NCI-H128 (cell line): ENCODE results near the gene SLC66A1.

ENCODE experiments used
- DNase-seq: peaks from one replicate; lab custom pipeline; 2025; ENCODE audit not compliant: unreplicated experiment; lab: John Stamatoyannopoulos, UW

SLC66A1 gene

DNA sequence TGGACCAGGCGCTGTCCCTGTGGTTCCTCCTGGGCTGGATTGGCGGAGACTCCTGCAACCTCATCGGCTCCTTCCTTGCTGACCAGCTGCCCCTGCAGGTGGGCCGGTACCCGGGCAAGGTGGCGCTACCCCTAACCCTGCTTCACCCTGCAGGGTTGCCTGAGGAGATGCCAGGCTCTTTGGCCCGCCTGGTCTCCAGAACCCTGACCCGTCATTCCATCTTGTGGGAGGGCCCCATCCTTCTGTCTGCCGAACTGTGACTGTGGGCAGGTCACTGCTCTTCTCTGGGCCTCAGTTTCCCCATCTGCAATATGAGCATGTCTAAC, 12.5 kb downstream of the SLC66A1 start:
- no peak for DNase-seq

- DNase-seq: no peak
These were observed 13.3 kb downstream of the SLC66A1 start for GRCh38 chr1:19325368-19325957.

GRCh38 chr1:19325958-19326747, 14.0 kb downstream of the SLC66A1 start:
- DNase-seq: no peak

- no peak for DNase-seq
These were observed 14.6 kb downstream of the SLC66A1 start for GRCh38 chr1:19326748-19327065.

DNA sequence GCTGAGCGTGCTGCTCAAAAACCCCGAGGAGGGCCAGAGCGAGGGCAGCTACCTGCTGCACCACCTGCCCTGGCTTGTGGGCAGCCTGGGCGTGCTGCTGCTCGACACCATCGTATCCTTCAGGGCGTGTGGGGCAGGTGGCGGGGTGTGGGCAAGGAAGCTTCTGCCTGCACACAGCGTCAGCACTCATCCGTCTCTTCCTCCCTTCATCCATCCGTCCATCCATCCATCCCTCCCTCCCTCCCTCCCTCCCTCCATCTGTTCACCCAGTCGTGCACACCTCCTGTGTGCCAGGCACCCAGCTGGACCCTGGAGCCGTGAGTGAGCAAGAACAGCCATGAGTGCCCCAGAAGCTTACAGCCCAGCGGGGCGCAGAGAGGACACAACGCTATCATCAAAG, 15.2 kb downstream of the SLC66A1 start:
- no peak for DNase-seq

- DNase-seq: no peak
These were observed 15.6 kb downstream of the SLC66A1 start for GRCh38 chr1:19327736-19328135.

DNA sequence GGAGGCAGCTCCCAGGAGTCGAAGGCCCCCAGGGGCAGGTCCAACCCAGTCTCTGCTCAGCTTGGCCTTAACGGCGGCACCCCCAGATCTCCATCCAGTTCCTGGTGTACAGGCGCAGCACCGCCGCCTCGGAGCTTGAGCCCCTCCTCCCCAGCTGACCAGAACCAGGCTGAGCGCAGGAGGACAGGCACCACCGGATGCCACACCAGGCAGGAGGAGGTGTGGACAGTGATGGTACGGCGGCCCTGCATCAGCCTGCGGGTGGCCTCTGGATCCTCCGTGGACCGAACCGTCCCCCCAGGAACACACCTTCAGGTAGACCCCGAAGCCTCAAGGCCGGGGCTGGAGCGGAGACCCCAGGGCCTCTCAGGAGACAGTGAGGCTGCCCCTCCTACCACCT, 16.4 kb downstream of the SLC66A1 start:
- no peak for DNase-seq

DNA sequence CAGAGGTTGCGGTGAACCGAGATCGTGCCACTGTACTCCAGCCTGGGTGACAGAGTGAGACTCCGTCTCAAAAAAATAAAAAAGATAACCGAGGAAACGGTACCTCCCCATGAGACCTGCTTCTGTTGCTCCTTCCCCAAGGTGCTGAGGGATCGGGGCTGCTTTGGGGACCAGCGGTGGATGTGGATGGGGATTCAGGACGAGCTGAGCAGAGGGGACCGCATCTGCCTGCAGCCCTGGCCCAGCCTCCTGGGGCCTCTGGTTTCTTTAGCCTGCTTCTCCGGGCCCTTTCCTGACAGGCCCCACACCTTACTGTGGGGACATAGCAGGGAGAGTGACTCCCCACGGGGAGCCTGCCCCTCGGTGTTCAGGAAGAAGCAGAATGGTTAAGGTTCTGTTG, 17.1 kb downstream of the SLC66A1 start:
- DNase-seq: no peak

- DNase-seq: no peak
These were observed 17.5 kb downstream of the SLC66A1 start for GRCh38 chr1:19329611-19330010.

DNA sequence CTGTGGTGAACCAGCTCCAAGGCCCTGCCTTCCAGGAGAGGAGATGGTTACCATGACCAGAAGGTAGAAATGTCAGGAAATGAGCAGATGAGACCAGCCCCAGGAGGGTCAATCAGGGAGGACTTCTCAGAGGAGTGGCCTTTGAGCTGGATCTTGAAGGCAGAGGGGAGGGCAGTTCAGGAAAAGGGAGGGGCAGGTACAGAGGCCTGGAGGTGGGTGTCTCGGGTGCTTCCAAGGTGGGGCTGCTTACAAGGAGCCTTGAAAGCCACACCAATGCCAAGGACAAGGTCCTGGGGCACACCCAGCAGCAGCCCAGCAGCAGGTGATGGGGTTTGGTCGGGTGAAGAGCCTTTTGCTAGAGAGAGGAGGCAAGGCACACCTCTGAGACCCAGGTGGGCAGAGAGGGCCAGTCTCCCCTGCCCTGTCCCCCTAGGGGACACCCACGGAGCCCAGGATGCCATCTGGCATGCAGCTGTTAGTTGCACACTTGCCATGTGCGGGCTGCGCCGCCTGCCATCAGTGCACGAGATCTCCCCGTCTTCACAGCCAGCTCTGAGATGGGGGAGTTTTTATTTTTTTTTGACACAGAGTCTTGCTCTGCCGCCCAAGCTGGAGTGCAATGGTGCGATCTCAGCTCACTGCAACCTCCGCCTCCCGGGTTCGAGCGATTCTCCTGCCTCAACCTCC, 18.5 kb downstream of the SLC66A1 start:
- no peak for DNase-seq

- DNase-seq: no peak
These were observed 19.2 kb downstream of the SLC66A1 start for GRCh38 chr1:19331262-19331878.

GRCh38 chr1:19332832-19333231, 20.7 kb downstream of the SLC66A1 start:
- DNase-seq: no peak

DNA sequence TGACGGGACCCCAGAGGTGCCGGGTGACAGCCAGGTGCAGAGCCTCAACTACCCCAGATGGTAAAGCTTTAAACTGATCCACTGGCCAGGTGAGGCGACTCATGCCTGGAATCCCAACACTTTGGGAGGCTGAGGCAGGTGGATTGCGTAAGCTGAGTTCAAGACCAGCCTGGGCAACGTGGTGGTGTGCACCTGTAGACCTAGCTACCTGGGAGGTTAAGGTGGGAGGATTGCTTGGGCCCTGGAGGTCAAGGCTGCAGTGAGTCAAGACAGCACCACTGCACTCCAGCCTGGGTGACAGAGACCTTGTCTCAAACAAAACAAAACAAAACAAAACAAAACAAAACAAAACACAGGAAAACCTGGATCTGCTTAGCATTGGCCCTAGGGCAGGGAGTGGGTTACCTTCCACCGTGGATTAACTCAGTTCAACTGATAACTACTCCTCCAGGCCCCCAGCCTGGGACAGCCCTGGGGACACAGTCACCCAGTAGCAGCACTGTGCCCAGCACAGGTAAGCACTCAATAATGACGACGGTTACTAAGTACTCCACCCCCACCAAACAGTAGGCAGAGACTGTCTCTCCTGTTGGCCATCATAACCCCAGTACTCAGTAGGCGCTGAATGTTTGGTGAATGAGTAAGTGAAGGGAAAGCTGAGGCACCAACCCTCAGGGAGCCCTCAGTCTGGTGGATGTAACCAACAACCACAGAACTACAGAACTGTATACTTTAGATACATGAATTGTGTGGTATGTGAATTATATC, 21.6 kb downstream of the SLC66A1 start:
- DNase-seq: no peak

GRCh38 chr1:19336543-19336942, 24.4 kb downstream of the SLC66A1 start:
- no peak for DNase-seq

DNA sequence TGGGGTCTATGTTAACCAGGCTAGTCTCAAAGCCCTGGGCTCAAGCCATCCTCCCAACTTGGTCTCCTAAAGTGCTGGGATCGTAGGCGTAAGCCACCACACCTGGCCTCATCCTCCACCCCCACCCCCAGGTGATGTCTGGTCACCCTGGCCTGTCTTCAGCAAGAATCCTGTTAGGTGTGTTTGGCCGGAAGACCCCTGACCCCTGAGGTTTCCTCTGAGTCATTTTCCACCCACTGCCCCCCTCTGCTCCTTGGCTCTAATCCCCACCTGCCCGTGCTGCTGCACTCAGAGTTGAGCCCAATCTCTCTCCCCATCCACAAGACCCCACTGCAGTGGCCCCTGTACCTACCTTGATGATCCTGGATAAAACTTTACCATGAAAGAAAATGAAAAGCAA, 25.2 kb downstream of the SLC66A1 start:
- no peak for DNase-seq

- no peak for DNase-seq
These were observed 26.2 kb downstream of the SLC66A1 start for GRCh38 chr1:19338323-19338762.

DNA sequence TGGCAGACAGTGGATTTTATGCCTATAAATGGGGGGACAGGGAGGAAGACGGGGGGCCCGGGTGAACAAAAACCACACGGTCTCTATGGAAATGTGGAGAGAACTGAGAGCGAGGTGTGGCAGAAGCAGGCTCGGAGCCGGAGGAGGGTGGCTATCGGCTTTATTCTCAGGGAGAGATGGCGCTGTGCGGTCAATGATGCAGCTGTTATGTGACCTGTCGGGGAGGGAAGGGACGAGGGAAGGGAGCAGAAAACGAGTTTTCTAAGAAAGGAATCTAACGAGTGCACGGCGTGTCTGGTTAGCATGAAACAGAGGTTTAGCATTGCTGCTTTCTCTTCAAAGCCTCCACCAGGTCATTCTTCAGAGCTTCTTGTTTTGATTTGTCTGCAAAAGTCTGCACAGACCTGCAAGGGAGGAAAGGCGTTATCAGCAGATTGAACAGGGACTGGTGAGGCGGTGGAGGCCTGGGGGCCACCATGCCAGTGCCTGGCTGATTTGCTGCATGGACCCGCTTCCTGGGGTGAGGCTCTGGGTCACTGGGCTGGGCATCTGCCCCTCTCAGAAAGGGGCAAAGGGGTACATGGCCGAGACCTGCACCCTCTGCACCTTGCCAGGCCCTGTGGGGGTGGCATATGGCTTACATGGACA, 27.2 kb downstream of the SLC66A1 start:
- no peak for DNase-seq

DNA sequence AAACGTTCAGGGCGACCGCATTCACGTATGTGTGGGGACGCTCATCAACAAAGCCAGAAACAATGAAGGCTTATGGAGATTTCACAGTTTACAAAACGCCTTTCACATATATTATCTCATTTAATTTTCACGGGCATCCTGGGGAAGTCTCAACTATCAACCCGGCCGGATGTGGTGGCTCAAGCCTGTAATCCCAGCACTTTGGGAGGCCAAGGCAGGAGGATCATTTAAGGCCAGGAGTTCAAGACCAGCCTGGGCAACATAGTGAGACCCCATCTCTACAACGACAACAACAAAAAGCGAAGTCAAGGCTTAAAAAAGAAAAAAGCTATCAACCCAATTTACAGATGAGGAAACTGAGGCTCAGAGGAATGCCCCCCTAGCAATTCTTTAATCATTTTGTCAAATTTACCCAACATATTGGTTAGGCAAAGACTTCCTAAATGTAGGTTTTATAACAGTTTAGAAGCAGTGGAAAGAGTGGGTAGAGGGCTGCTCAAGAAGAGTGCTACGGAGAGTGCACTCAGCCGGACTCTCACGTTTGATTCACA, 28.3 kb downstream of the SLC66A1 start:
- DNase-seq: no peak

DNA sequence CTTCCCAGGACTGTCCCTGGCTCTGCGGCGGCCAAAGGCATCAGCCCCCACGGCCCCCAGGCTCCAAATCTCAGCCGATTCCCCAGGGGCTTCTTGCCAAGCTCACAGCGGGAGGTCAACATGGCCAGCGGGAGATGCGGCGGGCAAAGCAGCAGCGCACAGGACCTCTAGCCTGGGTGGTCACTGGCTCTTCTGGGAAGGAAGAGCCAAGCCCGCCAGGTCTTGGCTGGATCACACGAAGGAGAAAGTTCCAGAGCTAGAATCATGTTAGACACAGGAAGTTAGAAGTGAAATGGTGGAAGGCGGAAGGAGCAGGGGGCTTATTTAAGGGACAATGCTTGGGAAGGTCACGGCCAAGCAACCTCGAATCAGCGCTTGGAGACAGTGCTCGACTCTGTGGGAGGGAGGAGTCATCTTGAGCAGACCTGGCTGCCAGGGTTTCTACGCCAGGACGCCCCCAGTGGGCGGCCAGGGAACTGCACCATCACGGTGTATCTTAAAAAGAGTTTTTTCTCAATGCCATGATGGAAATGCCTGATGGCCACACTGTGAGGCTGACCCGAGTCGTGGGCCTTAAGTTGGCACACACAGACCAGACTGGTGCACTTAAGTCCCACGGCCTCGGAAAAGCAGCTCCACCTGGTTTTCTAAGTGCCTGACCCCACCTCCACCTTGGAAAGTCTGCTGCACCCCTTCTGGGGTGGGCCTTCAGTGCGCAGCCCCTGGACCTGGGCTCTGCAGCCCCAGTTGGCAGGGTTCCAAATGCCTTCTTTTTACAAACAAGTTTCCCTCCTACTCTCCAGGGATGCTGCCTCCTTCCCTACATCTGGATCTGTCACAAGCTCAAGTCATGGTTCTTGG, 29.3 kb downstream of the SLC66A1 start:
- peak; percentile 42 for DNase-seq
